ENCODE measurements around the gene WWOX.

DNA sequence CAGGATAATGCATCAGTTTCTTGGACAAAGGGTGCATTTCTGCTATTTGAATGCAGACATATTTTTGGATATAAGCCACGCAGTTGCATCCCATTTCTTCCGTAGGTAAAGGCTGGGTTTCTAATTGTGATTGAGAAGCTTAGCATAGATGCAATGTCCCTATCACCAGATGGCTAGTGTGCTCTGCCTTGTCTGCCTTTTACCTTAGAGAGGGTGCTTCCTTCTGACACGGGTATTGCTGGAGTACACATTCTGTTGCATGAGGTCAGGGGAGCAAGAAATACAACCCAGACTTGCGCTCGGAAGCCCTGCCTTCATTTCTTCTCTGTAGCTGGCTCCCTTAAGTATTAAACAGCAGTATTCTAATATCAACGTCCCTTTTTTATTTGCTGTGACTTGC is 337.4 kb downstream of the WWOX start:
- TF ChIP-seq TCF4 (CRISPR knock-in tag; IDR thresholded peaks at IDR 0.05; ENCODE audit: borderline replicate concordance) = no peak
- TF ChIP-seq ZNF70 (CRISPR knock-in tag; IDR thresholded peaks at IDR 0.05) = no peak
- no peak for TF ChIP-seq OSR1 (CRISPR knock-in tag; IDR thresholded peaks at IDR 0.05)

Data from SK-N-SH treated with all-trans-retinoic acid at 6 μM for 48 hours (cell line).